Endothelial cell of umbilical vein (primary cell): Measurements from ENCODE around the gene EXOC1. TPM values are rescaled to one million over a fixed set of nuclear protein-coding genes. Genes with fewer than 3 reads are reported as not detected.

ENCODE experiments used
- BruUV-seq: library from RNA; stranded (reverse); fragments of 400-500 nt; replicated peaks from 2 replicates; lab custom pipeline; 2021; lab: Mats Ljungman, UMichigan
- CTCF ChIA-PET: fragments of 300-600, 350-600 bp; sonication (Branson Sonifier 250); formaldehyde crosslinking; loops from one replicate; lab custom pipeline; 2021; ENCODE audit warnings: antibody characterized with exemption, inconsistent platforms; lab: Charles Lee
- POLR2A ChIA-PET: fragments of 300-600, 350-600 bp; sonication (Branson Sonifier 250); formaldehyde crosslinking; loops from one replicate; lab custom pipeline; 2021; ENCODE audit warnings: antibody characterized with exemption, inconsistent platforms; lab: Charles Lee
- DNase-seq: peaks from one replicate; pipeline ENCODE4 v3.0.0-alpha.2; 2011; ENCODE audit warnings: low read depth, low spot score
- FAIRE-seq: peaks from 2 replicates; lab custom pipeline; 2011; peaks lifted over from hg19 to GRCh38; lab: Jason Lieb, UNC
- H2AFZ ChIP-seq: 2 replicates; pipeline ENCODE4 v1.6.0; 2012; ENCODE audit warnings: low read depth, low read length, control low read depth, inconsistent platforms
- H3K27ac ChIP-seq: 2 replicates; pipeline ENCODE4 v1.5.1; 2011; ENCODE audit warnings: low read depth, mild to moderate bottlenecking, control low read depth, low read length, moderate library complexity; ENCODE audit not compliant: insufficient read depth
- H3K27me3 ChIP-seq, 2 experiments: 2 replicates each; pipeline versions ENCODE4 v1.6.0 to v1.6.1; 2011; ENCODE audit warnings: low read length in 2 of 2, mixed read lengths in 1 of 2; ENCODE audit not compliant: control insufficient read depth in 2 of 2, insufficient read depth in 2 of 2
- H3K36me3 ChIP-seq, 2 experiments: 2 replicates in 1 of 2; 3 replicates in 1 of 2; pipeline ENCODE4 v1.5.1; 2011; ENCODE audit warnings: low read length in 2 of 2, mild to moderate bottlenecking in 1 of 2, moderate library complexity in 1 of 2; ENCODE audit not compliant: control insufficient read depth in 2 of 2, insufficient read depth in 2 of 2; ENCODE audit errors: extremely low read depth in 1 of 2
- H3K4me1 ChIP-seq: 3 replicates; pipeline ENCODE4 v1.5.1; 2011; ENCODE audit warnings: mild to moderate bottlenecking, low read length; ENCODE audit not compliant: control insufficient read depth, insufficient read depth; ENCODE audit errors: extremely low read depth
- H3K4me2 ChIP-seq: 2 replicates; pipeline ENCODE4 v1.6.1; 2011; ENCODE audit warnings: low read length, control low read depth, mixed read lengths; ENCODE audit not compliant: insufficient read depth
- H3K4me3 ChIP-seq, 3 experiments: fragments of 200-600 bp in 1 of 3; sonication (generic), shearing (Covaris generic) in 1 of 3; replicated peaks in 1 of 3; 2 replicates each; pipeline ENCODE4 v1.5.1; 2011 to 2016; ENCODE audit warnings: control low read depth in 3 of 3, low read length in 3 of 3, mild to moderate bottlenecking in 2 of 3, inconsistent platforms in 1 of 3, low read depth in 1 of 3, moderate library complexity in 1 of 3; ENCODE audit not compliant: insufficient read depth in 1 of 3
- H3K79me2 ChIP-seq: 2 replicates; pipeline ENCODE4 v1.6.0; 2012; ENCODE audit warnings: low read length, inconsistent platforms; ENCODE audit not compliant: control insufficient read depth, insufficient read depth
- H3K9ac ChIP-seq: replicated peaks from 2 replicates; pipeline ENCODE3; 2011; ENCODE audit warnings: low read length, control low read depth; ENCODE audit not compliant: insufficient read depth; ENCODE audit errors: extremely low read depth
- H3K9me1 ChIP-seq: replicated peaks from 3 replicates; pipeline ENCODE4 v1.6.0; 2011; ENCODE audit warnings: mild to moderate bottlenecking, low read length; ENCODE audit not compliant: control insufficient read depth, insufficient read depth; ENCODE audit errors: extremely low read depth
- H3K9me3 ChIP-seq: replicated peaks from 2 replicates; pipeline ENCODE4 v1.5.1; 2012; ENCODE audit warnings: low read length, inconsistent platforms; ENCODE audit not compliant: control insufficient read depth, insufficient read depth
- H4K20me1 ChIP-seq: replicated peaks from 2 replicates; pipeline ENCODE3; 2011; ENCODE audit warnings: mild to moderate bottlenecking, low read length; ENCODE audit not compliant: control insufficient read depth, insufficient read depth; ENCODE audit errors: extremely low read depth
- CTCF ChIP-seq, 2 donors: IDR thresholded peaks; 1 replicate in 1 of 2; 2 replicates in 1 of 2; pipeline ENCODE4 v1.5.1; 2011; ENCODE audit warnings: low read length in 2 of 2, mild to moderate bottlenecking in 2 of 2, moderate library complexity in 2 of 2, control low read depth in 1 of 2, inconsistent platforms in 1 of 2, low read depth in 1 of 2; ENCODE audit not compliant: insufficient read depth in 1 of 2; ENCODE audit errors: extremely low read depth in 1 of 2
- EZH2 ChIP-seq: IDR thresholded peaks from 2 replicates; pipeline ENCODE4 v1.6.1; 2012; ENCODE audit warnings: borderline replicate concordance, low read depth, mild to moderate bottlenecking, moderate library complexity, low read length, inconsistent platforms; ENCODE audit not compliant: severe bottlenecking
- FOS ChIP-seq: IDR thresholded peaks from 2 replicates; pipeline ENCODE4 v1.6.1; 2011; ENCODE audit warnings: mild to moderate bottlenecking, low read length, moderate library complexity, borderline replicate concordance; ENCODE audit not compliant: insufficient read depth
- GATA2 ChIP-seq: IDR thresholded peaks from 2 replicates; pipeline ENCODE4 v1.7.0; 2011; ENCODE audit warnings: low read depth, mild to moderate bottlenecking, moderate library complexity, mixed read lengths, low read length; ENCODE audit not compliant: insufficient read length, insufficient read depth
- JUN ChIP-seq: IDR thresholded peaks from 2 replicates; pipeline ENCODE4 v1.6.1; 2011; ENCODE audit warnings: borderline replicate concordance, low read depth; ENCODE audit not compliant: insufficient read length, insufficient read depth
- MAX ChIP-seq: IDR thresholded peaks from 2 replicates; pipeline ENCODE4 v1.6.1; 2011; ENCODE audit not compliant: insufficient read depth, insufficient read length
- MYC ChIP-seq: IDR thresholded peaks from one replicate; pipeline ENCODE4 v1.6.1; 2011; ENCODE audit warnings: mild to moderate bottlenecking, low read depth, low read length
- POLR2A ChIP-seq: IDR thresholded peaks from 2 replicates; pipeline ENCODE4 v1.6.1; 2012; ENCODE audit warnings: low read depth, mild to moderate bottlenecking, control low read depth, low read length
- POLR2AphosphoS5 ChIP-seq: IDR thresholded peaks from 2 replicates; pipeline ENCODE4 v1.6.1; 2012; ENCODE audit warnings: low read depth, mild to moderate bottlenecking, control low read depth, low read length, moderate library complexity; ENCODE audit not compliant: insufficient read depth
- dilution Hi-C: fragments of 300-500 bp; cut with MboI; formaldehyde crosslinking; loops from one replicate; pipeline ENCODE4 v1.15.0; 2019; ENCODE audit warnings: low sequenced_read_pairs; ENCODE audit not compliant: extremely low pct_ligation_motif_present
- intact Hi-C: fragments of 100-400 bp; cut with micrococcal nuclease; formaldehyde crosslinking; loops from one replicate; pipeline ENCODE4 v1.10.0; 2022
- polyA plus RNA-seq, 4 experiments: library from polyadenylated mRNA; depleted of rRNA in 3 of 4; stranded (reverse) in 3 of 4; unstranded in 1 of 4; fragments of >200 nt; gene quantifications; 2 replicates each; pipeline versions ENCODE4 v1.2.1 to v1.2.3, GENCODE V29; 2011 to 2012; ENCODE audit warnings: missing spikeins in 1 of 4
- total RNA-seq: library from RNA; stranded (reverse); gene quantifications from 2 replicates; pipeline ENCODE4 v1.2.3, GENCODE V29; 2021

EXOC1 gene
- total and polyA plus RNA-seq, 2 donors (not counting 3 experiments of a cell fraction or from before 2014, with no cell fraction given) = 11.6 to 33.3 TPM

GRCh38 chr4:55837903-55838302 is 15.5 kb upstream of the EXOC1 start:
- dilution Hi-C loops = no loop called here
- CTCF ChIA-PET = no interaction called here
- Histone ChIP-seq H3K36me3 (no peaks in the 10 kb centered on the region), H3K79me2 (no peaks in the 10 kb centered on the region), H3K4me3 (no peak overlapping the region), H4K20me1 (no peaks in the 10 kb centered on the region), H3K27ac (no peak overlapping the region), H3K9me3 (no peaks in the 10 kb centered on the region), H3K9ac (no peak overlapping the region), H3K9me1 (no peaks in the 10 kb centered on the region), H3K4me2 (no peak overlapping the region), H2AFZ (no peak overlapping the region), H3K4me1 (no peaks in the 10 kb centered on the region), H3K27me3 (peaks cover 0 to 24% of the 10 kb centered on the region in 2 experiments)
- no TSS peak for BruUV-seq
- DNase-seq (no peak), FAIRE-seq (no peak)
- TF ChIP-seq CTCF (IDR thresholded peaks at IDR 0.05; ENCODE audit: extremely low read depth in 1 of 2, insufficient read depth in 1 of 2, low read depth in 1 of 2, low read length in 2 of 2) (no peak), POLR2A (no peak), MYC (no peak), GATA2 (no peak), EZH2 (no peak), POLR2AphosphoS5 (no peak), JUN (no peak), MAX (no peak), FOS (no peak)
- POLR2A ChIA-PET = no interaction called here
- intact Hi-C loops = loop anchor here (5.0 kb wide), 1 partner anchor 399 kb away; no protein-coding TSS in a partner anchor
